NCI-H446 treated with DMSO at 0.1 percent for 48 hours (cell line): ENCODE data around the gene PCGF1.
A peak's percentile ranks its signal among the peaks of the same experiment; 100 is the strongest.

Experiments
- DNase-seq: peaks from one replicate; lab custom pipeline; 2025; lab: John Stamatoyannopoulos, UW

The PCGF1 gene

DNA sequence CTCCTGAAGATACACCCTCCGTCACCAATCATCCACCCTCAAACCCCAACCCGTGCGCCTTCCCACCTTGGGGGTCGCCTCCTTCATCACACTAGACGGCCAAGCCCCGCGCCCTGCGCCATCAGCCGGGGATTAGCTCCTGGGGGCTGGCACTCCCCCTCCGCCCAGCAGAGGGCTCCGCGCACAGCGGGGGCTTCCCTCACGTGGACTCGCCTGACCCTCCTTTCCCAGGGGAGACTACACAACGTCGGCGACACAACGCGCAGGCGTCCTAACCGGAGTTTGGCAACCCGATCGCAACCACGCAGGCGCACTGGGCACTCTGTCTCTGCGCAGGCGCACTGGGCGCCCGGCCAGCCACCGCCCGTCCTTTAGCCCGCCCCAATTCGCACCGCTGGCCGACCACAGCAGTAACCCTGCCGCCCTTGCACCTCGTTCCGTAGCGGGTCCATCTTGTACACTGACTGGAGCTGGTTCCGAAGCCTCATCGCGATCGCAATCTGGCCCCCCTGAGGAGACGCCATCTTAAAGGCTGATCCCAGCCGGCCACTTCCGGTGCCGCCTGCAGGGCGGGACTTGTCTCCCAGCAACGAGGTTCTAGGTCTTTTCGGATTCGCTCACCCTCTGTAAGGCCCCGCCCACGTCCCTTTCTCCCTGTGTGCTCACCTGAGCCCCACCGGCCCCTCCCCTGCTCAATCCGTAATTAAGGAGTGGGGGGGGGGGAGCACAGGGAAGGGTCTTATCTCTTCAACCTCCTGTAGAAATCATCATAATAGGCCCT is at the start of gene PCGF1:
Gene PCGF1, minus strand, starts transcription at position 551 of the 781 bp plus-strand sequence. Its CDS starts 27 bp downstream, at position 524.
- DNase-seq = peak; percentile 91

DNA sequence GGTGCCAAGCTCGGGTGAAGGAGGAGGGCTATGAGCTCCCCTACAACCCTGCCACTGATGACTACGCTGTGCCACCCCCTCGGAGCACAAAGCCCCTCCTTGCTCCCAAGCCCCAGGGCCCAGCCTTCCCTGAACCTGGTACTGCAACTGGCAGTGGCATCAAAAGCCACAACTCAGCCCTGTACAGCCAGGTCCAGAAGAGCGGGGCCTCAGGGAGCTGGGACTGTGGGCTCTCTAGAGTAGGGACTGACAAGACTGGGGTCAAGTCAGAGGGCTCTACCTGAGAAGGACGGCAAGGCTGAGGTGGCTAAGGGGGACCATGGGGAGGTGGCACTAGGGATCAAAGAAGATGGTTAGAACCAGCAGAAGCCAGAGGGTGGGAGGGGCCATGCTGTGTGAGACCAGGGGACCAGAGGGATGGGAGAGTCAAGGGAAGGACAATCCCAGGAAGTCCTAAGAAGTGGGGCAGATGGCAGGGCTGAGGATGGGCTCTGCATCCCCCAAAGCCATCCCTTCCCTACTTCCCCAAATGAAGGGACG is 49.4 kb upstream of the PCGF1 start:
- no peak for DNase-seq

DNA sequence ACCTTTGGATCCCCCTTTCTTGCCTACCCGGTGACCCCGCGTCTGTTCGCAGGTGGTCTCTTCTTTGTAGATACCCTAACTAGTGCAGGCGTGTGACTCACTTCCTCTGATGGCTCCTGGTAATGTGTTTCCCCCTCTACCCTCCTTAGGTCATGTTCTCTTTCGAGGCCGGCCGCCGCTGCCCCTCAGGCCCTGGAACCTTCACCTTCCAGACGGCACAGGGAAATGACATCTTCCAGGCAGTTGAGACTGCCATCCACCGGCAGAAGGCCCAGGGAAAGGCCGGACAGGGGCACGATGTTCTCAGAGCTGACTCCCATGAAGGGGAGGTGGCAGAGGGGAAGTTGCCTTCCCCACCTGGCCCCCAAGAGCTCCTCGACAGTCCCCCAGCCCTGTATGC is 48.7 kb upstream of the PCGF1 start:
- no peak for DNase-seq

DNA sequence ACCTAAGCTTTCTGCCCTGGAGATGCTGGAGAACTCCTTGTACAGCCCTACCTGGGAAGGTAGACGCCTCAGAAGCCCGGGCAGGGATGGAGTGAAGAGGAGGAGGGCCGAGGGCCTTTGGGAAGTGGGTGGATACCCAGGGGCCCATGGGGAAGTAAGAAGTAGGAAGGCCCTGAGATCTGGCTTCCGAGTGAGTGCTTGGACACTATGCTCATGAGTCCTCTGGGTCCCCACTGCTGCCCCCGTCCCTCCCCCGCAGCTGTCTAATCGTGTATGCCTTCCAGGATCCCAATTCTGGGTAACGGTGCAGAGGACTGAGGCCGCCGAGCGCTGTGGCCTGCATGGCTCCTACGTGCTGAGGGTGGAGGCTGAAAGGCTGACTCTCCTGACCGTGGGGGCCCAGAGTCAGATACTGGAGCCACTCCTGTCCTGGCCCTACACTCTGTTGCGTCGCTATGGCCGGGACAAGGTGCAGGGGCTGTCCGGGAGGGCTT is 48.2 kb upstream of the PCGF1 start:
- DNase-seq = no peak

DNA sequence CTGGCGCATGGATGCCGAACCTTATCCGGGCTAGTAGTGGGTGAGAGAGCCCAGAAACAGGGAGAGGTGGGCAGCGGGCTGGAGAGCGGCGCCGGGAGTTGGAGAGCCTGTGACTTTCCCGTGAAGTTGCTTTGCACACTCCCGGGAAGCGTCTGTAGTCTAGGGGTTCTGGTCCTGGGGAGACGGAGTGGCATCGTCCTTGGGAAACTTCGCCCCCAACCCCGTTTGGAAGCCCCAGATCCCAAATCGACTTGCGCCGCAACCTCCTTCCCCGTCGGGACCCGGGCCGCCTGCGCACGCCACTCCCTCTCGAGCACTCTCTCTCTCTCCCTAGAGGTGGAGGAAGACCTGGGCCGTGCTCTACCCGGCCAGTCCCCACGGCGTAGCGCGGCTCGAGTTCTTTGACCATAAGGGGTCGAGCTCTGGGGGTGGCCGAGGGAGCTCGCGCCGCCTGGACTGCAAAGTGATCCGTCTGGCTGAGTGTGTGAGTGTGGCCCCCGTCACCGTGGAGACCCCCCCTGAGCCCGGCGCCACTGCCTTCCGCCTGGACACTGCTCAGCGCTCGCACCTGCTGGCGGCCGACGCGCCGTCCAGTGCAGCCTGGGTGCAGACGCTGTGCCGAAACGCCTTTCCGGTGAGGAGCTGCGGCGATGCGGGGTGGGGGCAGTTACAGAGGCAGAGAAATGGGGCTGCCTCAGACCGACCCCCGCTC is 47.5 kb upstream of the PCGF1 start:
- DNase-seq = no peak

DNA sequence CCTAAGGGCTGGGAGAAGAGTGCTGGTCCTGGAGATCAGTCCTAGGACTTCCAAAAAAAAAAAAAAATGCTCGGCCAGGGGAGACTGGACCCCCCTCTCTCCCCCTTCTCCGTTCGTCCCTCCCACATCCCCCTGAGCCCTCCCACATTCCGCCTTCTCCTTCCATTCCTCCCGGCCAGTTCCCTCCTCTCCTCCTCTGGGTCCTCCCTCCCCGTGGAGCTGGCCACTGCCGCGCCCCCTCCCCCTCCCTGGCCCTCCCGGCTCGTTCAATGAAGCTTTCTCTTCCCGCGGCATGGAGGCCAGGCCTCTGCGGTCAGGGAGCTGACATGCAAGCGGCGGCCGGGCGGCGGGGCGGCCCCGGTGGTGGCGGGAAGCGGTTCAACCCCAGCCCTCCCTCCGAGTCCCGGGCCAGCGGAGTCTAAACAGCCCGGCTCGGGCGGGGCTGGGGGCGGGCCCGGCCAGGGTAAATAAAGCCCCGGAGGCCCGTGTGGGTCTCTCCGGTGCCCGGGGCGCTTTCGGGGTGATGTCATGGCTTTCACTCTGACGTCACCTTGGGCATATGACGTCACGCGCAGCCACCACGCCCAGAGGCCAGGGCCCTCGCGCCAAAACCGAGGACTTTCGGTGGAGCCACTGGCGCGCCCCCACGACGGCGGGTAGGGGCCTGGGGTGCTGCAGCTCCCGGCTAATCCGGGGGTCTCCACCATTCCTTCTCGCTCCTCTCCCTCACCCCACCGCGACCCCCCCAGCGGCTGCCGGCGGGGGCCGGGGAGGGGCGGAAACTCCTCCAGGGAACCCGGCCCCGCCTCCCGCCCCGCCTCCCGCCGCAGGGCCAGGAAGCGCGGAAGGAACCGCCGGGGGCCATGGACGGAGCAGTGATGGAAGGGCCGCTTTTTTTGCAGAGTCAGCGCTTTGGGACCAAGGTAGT is 46.7 kb upstream of the PCGF1 start, which contains the start of the genes DOK1 and LOXL3:
Gene DOK1, plus strand, starts transcription at position 829 of the 928 bp plus-strand sequence. Its CDS starts 35 bp downstream, at position 864.
Gene LOXL3, minus strand, starts transcription at position 51 of the 928 bp plus-strand sequence. CDS start 1,308 bp downstream, outside the sequence.
- DNase-seq = peak; percentile 25

DNA sequence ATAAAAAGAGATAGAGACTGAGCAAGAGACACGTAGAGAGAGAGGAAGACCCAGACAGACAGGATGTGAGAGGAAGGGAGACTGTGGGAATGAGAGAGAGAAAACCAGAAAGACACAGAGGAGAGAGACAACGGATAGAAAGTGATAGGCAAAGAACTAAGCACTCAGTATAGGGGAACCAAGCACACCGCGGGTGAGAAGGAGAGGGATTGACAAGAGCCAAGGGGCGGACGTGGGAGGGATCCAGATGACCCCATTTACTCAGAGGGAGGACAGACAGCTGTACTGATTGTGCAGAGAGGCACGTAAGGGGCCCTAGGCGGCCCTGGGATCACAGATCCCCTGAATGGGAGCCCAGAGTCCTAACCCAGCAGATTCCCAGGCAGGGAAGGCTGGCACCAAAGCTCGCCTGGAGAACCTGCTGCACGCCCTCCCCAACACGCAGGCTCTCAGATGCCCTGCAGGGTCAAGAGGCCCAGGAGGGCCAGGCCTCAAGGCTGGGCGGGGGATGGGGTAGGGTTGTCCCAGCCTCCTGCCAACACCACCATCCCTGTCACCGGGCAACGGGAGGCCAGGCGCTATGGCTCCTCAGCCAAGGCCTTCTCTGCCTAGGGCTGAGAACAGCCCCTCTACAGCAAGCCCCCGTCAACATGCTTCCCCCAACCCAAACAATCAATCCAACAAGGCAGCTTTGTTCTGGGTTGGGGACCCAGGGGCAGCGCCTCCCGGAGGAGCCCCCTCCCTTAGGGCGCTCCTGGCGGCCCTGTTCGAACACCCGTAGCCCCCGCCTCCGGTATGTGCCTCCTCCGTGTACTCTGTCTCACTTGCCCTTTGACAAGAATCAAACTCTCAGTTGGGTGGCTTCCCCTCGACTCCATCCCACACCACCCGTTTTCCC is 45.7 kb upstream of the PCGF1 start:
- no peak for DNase-seq

DNA sequence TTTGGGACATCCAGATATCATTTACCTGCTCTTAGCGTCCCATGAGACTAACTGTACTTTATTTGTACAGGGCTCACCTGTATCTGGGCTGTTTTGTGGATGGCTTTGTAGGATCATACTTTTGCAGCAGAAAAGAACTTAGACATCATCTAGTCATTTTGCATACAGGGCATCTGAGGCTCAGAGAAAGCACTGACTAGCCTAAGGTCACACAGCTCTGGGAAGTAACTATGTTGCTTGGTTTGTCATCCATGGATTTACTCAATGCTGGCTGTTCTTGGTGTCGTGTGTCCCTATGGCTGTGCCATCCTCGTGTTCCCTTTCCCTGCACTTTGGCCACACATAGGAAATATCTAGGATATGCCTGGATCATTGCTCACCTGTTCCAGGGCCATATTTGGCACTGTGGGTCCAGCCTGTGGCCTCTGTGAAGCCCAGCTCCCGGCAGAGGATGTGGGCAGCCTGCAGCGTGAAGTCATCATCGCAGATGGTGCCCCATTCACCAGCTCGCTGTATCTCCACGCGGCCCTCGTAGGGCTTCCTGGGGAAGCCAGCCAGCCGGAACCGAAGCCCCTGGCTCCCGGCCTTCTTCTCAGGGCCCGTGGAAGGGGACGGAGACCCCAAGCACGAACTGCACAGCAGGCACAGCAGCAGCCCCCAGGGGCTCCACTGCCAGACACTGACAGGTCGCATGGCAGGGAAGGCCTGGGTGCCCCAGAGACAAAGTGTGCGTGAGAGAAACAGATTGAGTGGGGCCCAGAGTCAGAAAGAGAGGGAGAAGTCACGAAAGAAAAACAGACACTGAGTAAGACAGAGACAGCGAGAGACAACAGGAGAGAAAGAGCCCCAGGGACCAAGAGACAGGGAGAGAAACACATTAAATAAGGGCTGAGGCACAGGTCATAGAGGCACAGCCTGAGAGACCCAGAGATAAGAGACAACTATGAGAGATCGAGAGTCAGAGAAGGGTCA is 44.7 kb upstream of the PCGF1 start:
- DNase-seq = no peak

DNA sequence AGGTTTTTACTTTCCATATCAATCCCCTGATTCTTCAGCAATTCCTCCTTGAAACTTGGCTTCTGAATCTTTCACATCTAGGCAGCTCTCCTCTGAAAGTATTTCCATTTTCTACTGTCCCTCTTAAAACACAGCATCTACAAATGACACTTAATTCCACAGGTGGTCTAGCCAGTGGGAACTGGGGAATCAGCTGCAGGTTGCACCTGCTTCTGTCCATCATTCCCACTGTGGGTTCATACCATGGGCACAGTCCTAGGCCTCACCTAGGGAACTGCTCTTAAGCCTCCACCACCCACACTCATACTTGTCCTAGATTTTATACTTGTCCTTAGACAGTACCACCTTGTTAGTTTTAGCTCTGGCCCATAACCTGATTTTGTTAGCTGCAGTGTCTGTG is 44.0 kb upstream of the PCGF1 start:
- no peak for DNase-seq

DNA sequence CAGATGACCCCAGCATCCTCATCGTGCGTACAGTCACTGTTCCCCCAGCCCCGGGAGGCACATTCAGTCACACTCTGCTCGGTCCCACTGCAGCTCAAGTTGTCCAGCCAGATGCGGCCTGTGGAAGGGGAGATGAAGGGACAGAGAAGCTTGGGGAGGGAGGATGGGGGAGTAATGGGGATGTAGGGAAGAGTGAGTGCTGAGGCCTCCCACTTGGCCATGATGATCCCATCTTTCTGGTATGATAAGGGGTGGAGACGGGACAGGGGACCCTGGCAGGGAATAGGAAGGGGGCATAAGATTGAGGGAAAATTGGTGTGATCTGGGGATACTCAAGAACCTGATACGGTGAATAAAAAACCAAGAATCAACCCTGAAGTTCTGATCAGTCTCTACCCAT is 42.7 kb upstream of the PCGF1 start:
- no peak for DNase-seq

DNA sequence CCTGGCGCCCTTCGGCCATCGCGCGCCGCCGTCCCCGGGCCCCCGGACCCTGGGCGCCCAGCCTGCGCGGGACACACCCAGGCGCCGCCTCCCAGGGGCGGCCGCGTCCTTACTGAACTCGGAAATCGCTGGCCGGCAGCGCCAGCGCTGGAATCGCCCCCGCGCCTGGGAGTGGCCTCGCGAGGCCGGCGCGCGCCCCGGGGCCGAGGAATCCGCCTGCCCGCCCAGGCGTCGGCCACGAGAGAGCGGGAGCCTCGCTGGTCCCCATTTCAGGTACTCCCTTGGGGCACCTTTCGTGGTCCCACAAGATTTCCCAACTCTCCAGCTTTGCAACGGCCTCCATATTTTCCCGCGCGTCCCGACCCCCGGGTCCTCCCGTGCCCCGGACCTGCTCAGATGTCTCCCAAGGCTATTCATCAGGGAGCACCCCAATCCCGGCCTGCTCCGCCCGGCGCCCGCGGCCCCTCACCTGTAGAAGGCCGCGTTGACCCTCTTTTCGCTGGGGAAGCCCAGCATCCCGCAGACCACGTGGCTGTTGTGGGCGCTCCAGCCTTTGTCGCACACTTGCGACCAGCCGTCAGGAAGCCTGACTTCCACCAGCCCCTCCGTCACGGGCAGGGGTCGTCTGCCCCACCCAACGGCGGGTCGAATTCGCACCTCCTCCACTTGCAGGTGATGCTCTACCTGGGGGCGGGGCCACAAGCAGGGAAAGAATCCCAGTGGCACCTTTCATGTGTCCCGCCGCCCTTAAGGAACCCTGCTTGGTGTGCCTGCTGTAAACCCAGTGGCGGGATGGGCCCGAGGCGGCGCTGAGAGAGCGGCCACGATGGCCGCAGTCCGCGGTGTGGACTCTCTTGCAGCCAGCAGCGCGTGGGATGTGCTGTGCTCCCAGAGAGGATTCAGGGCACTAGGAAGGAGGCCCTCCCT is 41.7 kb upstream of the PCGF1 start:
- DNase-seq = no peak

DNA sequence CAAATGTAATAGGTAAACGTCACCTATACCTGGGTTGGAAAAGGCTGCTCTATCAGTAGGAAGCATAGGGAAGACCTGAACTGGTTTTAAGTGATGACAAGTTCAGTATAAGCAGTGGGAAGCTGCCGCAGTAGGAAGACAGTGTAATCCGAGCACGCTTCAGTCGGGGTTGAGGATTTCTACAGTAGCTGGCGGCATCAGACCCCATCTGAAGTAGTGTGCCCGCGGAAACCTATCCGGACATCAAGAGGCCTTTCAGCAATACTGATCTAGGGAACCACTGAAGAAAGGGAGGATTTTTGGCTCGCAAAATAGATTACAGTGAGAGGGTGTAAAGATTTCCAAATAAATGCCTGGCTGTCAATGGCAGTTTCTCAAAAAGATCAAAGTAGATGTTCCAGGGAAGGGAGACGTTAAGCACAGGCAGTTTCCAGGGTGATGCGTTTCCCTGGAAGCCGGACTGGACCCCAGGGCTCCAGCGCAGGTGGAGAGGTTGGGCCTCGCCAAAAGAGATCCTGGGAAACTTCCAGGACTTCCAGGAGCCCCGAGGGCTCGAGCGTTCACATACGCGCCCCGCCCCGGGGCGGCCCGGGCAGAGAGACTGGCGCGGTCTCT is 40.9 kb upstream of the PCGF1 start:
- DNase-seq = peak; percentile 22

DNA sequence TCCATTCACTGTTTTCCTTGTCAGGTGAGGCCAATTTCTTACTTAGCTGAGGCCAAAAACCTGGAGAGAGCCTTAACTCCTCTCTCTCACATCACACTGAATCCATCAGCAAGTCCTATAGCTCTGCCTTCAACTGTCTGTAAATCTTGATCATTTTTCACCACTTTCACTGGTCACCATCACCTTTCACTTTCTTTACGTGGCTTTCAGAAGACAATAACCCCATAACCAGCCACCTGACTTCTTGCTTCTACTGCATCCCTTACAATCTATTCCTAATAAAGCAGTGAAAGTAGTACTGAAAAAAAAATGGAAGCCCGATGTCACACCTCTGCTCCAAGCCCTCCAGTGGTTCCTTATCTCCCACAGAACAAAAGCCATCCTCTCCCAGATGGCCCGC is 38.5 kb upstream of the PCGF1 start:
- no peak for DNase-seq

DNA sequence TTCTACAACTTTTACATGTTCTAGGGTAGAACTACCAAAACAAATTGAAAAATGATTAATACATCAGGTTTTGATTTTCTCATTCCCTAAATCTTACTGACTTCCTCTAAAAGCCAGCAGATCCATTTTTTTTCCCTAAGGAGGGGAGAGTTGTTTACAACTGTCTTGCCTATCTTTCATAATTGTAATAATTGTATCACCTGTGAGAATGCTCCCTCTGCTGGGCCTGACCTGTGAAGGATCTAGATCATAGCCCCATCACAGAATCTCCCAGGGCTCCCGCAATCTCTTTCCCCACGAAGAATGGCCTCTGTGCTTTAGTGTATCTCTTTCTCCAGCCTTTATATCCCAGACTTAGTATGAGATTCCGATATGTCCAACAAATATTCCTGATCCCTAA is 37.1 kb upstream of the PCGF1 start:
- no peak for DNase-seq

DNA sequence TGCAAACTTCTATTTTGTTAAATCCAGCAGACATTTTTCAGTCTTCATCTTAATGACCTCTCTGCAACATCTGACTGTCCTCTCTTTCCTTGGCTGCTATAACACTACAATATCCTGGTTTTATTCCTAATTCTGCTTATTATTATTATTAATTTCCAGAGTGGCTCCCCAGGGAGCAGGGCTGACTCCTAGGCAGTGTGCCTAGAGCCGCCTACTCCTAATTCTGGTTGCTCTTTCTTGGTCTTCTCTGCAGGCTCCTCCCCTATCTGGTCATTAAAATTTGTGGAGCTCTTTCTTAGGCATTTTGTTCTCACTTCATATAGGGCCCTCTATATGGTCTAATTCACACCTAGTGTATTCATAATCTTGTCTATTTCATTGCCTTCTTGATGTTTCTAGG is 35.5 kb upstream of the PCGF1 start:
- DNase-seq = no peak

DNA sequence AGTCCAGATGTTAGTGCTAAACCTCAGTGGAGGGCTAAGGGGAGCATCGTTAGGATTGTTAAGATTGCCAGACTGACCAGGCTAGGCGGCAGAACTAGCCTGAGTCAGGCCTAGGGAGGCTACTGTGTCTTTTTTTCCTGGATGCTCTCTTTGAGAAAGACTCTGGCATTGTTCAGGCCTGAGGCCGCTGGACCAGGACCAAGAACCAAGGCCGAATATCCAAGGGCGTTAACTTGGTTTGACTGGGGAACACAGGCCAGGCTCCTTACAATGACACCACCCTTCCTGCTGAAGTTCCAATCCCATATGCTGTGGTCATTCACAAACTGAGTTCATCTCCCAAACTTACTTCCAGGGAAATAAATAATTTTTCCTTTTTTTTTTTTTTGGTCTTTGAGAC is 32.8 kb upstream of the PCGF1 start:
- DNase-seq = no peak

DNA sequence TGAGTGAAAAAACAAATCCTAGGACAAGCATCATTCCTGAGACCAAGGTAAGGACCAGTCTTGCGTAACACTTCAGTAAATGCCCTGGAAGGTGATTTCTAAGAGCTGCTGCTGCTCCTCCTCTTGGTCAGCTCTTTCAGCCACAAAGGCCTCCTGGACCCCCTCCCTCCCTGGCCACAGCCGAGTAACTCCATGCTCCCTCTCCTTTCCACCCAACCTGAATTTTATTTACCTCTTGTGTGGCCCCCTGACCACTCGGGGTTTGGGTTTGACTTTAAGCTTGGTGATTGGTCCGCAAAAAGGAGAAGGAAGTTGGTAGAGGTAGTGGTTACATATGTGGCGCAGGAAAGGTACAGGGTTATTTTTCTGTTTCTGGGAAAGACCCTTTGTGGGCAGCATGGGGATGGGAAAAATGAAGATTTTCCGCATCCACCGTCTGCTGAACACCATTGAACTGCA is 31.4 kb upstream of the PCGF1 start:
- no peak for DNase-seq

DNA sequence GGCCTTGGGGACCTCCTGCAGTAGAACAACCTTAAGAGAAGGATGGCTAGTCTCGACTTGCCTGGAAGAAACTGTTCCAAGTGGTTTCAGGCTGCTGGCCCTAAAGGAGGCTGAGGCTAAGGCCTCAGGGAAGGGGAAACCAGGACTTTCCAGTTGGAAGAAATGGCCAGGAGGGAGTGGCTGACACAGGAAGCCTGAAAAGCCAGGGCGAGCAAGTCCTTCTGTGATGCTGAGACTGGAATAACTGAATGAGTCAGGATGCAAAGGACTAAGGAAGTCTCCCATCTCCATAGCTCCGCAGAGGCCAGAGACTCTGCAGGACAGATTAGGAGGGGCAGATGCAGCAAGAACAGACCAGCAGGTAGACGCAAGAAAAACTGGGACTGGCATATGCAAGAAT is 29.6 kb upstream of the PCGF1 start:
- no peak for DNase-seq
